DMS153 treated with DMSO at 0.1 percent for 48 hours (cell line): ENCODE results near the gene MAGI2.
"Not testable (repeated sequence)": the region's sequence is repeated elsewhere in the genome, so short reads cannot be mapped to it uniquely, and the experiment has no call there.

Experiments used
- DNase-seq: peaks from one replicate; lab custom pipeline; 2025; ENCODE audit not compliant: unreplicated experiment; lab: John Stamatoyannopoulos, UW

MAGI2 gene

DNA sequence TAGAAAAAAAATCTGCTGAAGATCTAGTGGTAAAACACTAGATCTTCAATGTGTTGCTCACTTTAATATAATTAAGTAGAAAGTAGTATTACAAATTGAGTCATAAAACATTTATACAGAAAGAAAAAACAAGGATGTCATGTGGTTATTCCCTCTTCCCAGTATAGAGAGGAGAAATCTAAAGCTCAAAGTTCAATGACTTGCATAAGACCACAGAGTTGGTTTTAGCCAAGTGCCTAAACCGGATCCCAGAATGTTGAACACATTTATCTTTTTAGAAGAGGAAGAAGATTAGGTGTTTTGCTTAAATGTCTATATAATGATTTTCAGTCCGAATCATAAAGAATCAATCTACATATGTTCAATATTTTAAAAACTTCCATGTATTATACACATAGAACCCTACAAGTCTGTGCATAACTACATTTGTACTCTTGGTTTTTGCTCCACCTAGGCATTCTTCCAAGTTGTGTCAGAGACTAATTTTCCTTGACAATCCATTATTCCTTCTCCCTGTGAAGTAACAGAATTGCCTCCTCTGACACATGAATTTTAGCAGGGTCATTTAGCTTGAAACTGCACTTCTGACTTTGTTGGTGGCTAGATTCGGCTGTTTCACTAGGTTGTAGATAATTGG, 389.2 kb downstream of the MAGI2 start:
- no peak for DNase-seq

DNA sequence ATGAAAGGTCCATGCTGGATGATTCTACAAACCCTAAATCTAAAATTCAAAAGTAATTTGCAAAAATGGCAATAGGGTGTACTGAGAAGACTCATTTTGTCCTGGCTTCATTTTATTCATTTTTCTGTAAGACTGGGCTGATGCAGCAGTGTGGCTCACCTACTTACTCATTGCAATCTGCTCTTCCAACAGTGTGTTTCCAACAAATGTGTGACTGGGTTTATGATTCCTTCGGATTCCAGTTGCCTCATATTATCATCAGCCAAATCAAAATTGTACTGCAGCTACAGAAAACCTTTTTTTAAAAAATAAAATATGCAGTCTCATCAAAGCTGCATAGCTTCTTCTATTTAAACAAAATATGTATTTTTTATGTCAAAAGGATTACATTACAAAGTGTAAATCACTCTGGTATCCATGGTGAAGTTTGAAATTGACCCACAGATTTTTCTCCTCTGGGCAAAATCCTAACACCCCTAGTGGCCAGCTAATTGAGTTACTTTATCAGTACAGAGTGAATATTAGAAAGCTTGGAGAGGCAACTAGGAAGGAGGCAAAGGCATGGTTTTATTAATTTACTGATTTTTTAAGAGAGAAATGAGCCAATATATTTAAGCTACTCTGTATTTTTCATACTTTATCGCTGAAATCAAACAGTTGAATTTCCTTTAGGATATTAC, 390.3 kb downstream of the MAGI2 start:
- DNase-seq: no peak

DNA sequence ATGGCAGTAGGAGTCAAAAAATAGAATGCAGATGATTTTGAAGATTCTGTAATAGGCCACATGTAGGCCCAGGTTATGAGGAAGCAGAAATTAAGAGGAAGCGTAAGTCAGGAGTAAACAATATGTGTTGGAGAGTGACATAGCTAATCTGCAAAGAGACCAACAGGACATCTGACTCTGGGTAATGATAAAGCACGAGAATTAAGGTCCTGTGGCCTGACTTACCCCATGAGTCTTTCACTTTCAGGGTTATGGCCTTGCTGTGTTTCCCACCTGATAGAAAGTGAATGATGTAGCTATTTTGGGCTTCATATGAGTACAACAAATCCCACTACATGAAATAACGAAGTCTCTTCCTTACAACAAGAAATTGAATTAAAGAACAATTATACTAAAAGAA, 393.0 kb downstream of the MAGI2 start:
- no peak for DNase-seq

DNA sequence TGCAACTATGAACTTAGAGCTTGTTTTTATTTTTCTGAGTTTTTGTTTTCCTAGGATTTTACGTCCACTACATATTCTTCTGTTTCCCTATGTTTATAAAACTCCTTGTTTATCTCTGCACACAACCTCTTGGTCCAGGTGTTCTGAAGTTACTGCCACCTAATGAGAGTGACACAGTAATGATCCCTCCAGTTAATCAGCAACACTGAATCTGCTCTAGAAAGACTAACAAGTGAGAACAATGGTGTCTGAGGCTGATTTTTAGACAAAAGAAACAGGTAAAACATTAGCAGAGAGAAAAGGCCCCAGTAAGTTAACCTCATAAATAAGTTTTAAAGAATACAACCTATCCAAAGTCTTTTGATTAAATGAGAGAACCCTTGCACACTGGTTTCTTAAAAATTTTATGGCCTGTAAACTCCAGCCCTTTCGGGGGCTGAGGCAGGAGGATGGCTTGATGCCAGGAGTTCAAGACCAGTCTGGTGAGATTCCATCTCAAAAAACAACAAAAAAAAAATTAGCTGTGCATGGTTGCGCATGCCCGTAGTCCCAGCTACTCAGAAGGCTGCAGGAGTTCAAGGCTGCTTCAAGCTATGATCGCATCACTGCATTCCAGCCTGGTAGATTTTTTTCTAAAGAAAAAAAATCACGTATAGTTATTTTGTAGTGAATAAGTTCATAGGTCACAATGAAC, 397.6 kb downstream of the MAGI2 start:
- no peak for DNase-seq

DNA sequence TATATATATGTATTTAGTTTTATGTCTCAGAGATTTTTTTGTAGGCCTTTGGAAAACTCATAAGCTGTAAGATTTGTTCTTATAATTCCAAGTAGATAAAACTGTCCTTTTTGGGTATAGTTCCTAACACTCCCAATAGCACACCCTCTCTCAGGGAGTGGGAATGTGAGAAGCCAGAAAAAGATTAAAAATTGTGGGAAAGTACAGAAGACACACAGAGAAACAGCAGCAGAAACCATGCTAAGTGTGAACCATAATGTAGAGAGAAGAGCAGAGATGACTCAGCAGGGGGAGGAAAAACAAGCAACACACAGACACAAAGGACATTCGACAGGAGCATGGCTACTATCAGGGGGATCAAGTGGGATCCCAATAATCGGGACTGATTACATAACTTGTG, 401.6 kb downstream of the MAGI2 start:
- DNase-seq: no peak

DNA sequence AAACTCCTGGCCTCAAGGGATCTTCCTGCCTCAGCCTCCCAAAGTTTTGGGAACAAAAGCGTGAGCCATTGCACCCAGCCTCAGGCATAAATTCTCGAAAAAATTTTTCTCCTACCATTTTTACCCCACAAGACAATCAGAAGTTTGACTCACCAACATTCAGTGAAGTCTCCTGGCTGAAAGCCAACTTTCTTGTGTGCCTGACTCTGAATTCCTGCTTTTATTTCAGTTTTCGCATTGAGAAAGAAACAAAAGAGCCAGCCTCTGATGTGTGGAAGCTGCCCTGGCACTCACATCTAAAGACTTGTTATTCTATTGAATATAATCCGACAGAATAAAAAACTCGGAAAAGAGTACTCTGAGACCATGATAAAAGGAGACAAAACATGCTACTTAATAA, 402.9 kb downstream of the MAGI2 start:
- DNase-seq: no peak

DNA sequence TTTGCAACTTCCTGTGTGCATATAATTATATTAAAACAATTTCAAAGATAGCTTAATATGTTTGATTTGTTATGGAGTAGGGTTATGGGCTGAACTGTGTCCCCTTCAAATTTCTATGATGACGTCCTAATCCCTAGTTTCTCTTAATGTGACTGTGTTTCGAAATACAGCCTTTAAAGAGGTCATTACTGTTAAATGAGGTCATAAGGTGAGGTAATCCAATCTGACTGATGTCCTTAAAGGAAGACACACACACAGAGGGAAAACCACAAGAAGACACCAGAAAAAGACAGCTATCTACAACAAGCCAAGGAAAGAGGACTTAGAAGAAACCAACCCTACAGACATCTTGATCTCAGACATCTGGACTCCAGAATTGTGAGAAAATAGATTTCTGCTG, 407.4 kb downstream of the MAGI2 start:
- no peak for DNase-seq

DNA sequence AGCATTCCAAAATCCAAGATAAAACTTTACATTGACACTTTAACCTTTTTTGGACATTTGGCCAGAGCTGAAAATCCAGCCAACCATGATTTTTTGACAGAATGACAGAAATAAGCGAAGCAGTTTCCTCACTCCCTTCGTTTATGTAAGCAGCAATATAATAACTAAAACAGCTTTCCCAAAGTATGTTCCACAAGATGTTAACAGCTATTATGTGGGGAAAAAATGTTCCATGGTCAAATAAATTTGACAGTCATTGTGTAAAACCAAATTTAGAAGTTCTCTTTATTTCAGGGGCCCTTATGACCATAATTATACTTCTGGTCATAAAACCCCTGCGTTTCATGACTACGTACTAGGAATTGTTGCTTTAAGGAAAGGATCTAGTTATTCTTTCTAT, 416.5 kb downstream of the MAGI2 start:
- DNase-seq: no peak

DNA sequence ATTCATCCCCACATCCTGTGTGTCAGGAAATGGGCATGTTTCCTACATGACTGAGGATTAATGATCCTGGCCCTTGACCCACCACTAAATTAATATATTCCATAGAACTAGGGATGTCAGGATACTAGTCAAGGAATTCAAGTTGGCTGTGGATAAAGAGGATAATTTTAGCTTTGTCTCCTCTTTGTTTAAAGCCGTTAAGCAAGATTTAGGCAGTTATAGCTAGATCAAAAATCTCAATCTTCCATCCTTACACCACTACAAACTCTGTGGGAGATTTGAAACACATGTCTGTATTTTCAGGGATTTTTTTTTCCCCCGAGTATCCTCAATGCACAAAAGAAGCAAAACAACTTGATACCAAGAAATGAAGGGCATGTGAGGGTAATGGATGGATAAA, 417.1 kb downstream of the MAGI2 start:
- DNase-seq: no peak

DNA sequence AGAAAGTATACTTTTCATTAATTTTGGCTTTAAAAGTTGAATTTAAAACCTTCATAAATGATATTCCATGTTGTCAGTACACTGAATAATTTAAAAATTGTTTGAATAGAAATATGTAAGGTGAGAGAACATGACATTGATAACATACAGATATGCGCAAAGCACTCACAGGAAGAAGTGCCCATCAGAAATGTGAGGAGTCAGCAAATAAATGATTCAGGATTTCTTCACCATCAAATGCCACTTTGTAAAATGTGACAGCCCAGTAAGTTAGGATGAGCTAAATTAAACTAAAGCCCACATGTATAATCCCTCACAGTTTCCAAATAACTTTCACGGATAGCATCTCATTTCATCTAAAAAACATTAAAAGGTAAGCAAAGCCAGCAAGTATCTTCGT, 417.6 kb downstream of the MAGI2 start:
- DNase-seq: no peak

DNA sequence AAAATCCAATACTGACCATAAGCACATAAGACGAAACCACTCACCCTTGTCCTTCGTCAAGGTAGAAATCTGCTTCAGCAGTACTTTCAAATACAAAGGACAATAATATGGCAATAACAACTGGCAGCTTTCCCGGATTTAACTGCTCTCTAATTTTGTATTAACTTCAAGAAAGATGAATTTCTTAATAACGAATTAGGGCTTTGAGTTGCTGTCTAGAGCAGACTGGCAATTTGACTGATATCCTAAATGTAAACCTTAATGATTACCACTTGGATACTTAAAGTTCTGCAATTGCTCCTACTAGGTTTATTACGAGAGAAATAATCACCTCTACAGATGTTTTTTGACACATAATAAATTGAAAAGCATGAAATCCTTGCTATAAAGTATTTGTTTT, 418.7 kb downstream of the MAGI2 start:
- no peak for DNase-seq

DNA sequence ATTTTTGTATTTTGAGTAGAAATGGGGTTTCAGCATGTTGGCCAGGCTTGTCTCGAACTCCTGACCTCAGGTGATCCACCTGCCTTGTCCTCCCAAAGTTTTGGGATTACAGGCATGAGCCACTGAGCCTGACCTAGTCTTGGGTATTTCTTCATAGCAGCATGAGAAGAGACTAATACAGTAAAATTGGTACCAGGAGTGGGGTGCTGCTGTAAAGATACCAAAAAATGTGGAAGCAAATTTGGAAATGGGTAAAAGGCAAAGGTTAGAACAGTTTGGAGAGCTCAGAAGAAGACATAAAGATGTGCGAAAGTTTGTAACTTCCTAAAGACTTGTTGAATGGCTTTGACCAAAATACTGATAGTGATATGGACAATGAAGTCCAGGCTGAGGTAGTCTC, 433.8 kb downstream of the MAGI2 start:
- not testable (repeated sequence) for DNase-seq

DNA sequence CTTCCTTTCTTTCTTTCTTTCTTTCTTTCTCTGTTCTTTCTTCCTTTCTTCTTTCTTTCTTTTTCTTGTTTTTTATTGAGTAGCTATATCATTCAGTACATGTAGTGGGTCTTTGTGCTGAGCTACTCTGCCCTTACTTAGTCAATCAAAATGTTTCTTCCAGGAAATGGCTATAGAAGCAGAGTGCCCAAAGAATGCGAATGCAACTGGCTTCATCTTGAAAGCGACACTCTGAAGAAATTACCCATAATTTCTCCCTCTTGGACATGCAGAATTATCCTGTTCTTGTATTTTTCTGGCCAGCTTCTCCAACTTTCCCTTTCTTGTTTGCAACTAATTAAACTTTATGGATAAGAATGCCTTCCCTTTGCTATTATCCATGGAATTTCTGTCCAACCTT, 441.5 kb downstream of the MAGI2 start:
- DNase-seq: no peak

DNA sequence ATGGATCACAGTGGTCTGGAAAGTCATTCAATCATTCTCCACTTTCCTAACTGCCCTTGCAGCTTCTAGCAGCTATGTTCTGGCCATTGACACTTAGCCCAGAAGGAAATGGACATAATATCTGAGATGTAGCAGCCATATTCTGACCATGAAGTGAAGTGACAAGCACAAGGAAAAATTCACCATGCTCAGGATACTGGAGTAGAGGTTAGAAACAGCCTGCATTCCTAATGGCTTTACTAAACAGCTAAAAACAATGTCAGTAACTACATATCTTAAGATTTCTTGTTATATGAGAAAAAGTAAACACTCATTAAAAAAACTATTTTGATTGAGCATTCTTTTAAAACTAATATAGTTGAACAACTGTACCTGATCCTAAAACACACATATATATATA, 443.8 kb downstream of the MAGI2 start:
- DNase-seq: no peak

DNA sequence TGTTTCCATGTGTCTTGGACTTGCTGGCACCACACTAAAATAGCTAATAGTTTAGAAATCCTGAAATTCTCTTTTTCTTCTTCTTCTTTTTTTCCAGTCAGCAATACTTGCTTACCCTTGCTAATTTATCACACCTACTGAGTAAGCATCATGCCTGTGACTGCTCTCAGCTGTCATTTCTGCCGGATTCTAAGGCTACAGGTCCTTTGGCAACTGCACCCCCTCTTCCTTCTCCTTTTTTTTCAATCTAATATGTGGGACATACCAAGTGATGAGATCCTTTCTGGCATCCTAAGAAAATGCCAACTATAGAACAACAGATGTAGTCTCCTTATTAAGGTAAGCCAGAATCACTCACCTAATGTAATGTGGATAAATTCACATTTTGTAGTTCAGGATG, 444.7 kb downstream of the MAGI2 start:
- no peak for DNase-seq

DNA sequence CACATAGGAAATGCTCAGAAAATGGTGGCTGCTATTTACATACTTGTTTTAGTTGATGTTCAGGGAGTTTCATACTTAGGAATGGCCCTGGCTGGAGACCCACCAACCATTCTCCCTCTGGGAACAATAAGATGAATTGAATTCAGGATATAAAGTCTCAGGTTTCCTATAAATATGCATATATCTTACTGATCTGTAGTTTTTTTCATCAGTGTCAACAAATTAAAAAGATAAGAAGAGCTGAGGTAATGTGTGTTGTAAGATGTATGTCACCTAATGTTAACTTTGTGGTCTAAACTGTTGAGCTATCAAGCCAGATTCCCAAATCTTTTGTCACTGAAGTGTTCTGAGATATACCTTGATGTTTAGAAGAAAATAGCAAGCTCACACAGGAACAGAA, 457.5 kb downstream of the MAGI2 start:
- DNase-seq: no peak

DNA sequence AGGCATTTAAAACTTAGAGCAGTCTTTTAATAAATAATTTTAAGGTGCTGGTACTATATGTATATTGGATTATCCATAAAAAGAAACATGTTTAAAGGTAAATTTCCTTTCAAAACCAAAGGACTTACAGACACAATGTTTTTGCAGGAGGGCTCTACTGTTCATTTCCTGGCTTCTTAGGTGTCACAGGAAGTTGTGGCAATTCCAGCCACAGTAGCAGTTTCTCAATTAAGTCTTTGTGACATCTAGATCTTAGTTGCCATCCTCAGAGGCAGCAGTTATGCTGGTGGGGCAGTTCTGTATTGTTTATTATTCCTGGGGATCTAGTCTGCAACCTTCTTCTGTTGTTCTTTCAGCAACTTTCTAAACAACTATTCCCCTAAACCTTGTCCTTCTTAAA, 460.1 kb downstream of the MAGI2 start:
- DNase-seq: no peak

DNA sequence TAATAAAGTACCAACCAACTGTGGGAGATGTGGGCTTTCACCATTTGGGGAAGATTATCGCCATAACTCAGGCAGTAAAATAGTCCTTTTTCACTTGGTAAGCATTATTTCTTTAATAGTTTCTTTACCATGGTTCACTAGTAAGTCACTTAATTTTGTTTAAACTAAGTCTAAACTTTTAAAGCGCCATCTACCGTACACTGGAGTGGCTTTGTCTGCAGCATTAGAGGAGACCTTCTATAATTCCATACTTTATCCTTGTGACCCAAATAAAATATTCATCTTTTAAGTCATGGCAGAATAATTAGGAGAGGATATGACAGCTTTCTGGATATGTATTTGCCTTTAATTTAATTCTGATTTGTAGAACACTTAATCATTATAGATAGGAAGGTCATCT, 468.0 kb downstream of the MAGI2 start:
- no peak for DNase-seq

DNA sequence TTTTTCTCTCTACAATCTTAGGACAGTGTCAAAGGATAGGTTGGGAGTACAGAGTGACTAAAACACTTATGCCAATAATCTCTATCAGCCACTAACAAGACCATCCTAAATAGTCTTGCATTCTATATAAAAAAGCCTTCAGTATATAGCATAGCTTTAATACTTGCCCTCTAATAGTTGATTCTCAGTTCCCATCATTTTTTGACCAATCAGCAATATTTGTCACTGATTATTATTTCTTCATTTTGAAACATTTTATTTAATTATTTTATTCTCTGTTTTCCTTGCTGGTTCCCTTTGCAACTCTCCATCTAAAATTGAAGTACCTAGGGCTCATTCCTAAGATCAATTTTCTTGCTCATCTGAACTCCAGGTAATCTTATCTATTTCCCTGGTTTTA, 470.0 kb downstream of the MAGI2 start:
- DNase-seq: no peak

DNA sequence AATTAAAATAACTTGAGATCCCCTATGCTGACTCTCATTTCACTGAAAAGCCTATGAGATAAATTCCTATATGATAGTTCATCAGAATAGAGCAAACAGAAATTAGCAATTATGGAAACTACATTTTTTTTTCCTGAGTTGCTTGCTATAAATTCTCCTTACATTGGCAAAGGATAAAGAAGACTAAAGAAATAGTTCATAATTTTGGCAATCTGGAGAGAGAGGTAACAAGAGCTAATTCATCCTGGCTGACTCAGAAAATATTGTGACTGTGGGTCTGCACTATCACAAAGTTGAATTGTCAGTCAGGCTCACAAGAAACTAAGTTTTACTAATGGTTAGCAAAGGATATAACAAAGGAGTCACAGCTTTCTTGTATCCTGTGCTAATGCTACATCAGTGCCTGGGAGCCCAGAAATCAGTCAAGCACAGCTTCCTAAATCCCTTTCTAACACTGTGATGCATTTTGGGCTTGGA, 483.0 kb downstream of the MAGI2 start:
- no peak for DNase-seq

DNA sequence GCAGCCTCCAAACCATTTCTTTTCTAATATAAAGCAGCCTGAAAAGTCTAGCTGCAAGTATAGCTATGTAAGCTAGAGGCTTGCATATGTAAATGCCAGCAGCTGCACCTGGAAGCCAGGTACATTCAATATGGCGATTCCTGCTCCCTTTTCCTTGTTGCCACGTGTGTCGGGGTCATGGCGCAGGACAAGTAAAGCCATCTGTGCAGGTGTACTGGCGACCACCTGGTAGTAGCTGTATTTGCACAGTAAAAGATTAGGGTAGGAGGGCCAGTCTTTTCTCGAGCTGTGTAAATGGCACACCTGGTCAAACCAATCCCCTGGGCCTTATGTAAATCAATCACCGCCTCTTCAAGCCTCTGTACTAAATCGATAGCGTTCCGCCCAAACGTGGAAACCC, 484.5 kb downstream of the MAGI2 start:
- DNase-seq: no peak

DNA sequence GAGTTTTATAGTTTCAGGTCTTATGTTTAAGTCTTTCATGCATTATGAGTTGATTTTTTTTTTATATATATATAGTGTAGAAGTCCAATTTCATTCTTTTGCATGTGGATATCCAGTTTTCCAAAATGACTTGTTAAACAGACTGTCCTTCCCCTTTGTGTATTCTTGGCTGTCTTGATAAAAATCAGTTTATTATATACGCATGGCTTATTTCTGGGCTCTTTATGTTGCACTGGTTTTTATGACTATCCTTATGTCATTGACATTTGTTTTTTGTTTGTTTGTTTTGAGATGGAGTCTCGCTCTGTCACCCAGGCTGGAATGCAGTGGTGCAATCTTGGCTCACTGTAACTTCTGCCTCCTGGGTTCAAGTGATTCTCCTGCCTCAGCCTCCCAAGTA, 485.9 kb downstream of the MAGI2 start:
- DNase-seq: not testable (repeated sequence)
